CD14-positive monocyte (primary cell): ENCODE results near the gene ABCA3. TPM values are rescaled to one million over a fixed set of nuclear protein-coding genes. Genes with fewer than 3 reads are reported as not detected.
A peak's percentile ranks its signal among the peaks of the same experiment; 100 is the strongest.

Experiments
- DNase-seq, 3 donors: peaks; one replicate each; pipeline ENCODE4 v3.0.0-alpha.2; 2011 to 2022
- H2AFZ ChIP-seq: 2 replicates; pipeline ENCODE4 v1.6.0; 2012; ENCODE audit warnings: mild to moderate bottlenecking, low read depth, low read length, inconsistent platforms; ENCODE audit not compliant: insufficient read depth, poor library complexity, severe bottlenecking
- H3K27ac ChIP-seq, 2 donors: 1 replicate in 1 of 2; 2 replicates in 1 of 2; pipeline ENCODE4 v1.5.1; 2012 to 2013; ENCODE audit warnings: low read length in 2 of 2, control low read depth in 1 of 2, inconsistent platforms in 1 of 2, low read depth in 1 of 2, mild to moderate bottlenecking in 1 of 2
- H3K27me3 ChIP-seq, 2 donors: one replicate each; pipeline versions ENCODE4 v1.6.0 to v1.6.1; 2011 to 2013; ENCODE audit warnings: low read length in 2 of 2; ENCODE audit not compliant: control insufficient read depth in 2 of 2, insufficient read depth in 2 of 2
- H3K36me3 ChIP-seq, 2 donors: replicated peaks in 1 of 2; 1 replicate in 1 of 2; 2 replicates in 1 of 2; pipeline versions ENCODE4 v1.5.1 to v1.6.1; 2012 to 2013; ENCODE audit warnings: low read length in 2 of 2, control low read depth in 1 of 2, inconsistent platforms in 1 of 2, mild to moderate bottlenecking in 1 of 2; ENCODE audit not compliant: insufficient read depth in 2 of 2, control insufficient read depth in 1 of 2
- H3K4me1 ChIP-seq, 2 donors: 1 replicate in 1 of 2; 2 replicates in 1 of 2; pipeline versions ENCODE4 v1.5.1 to v1.6.1; 2012 to 2013; ENCODE audit warnings: low read length in 2 of 2, control low read depth in 1 of 2, inconsistent platforms in 1 of 2, mild to moderate bottlenecking in 1 of 2, moderate library complexity in 1 of 2; ENCODE audit not compliant: insufficient read depth in 2 of 2, control insufficient read depth in 1 of 2
- H3K4me2 ChIP-seq: replicated peaks from 2 replicates; pipeline ENCODE3; 2012; ENCODE audit warnings: low read length, moderate library complexity, mild to moderate bottlenecking; ENCODE audit not compliant: poor library complexity, severe bottlenecking; ENCODE audit errors: extremely low read depth
- H3K4me3 ChIP-seq, 3 experiments: fragments of 200-600 bp in 1 of 3; sonication (generic) in 1 of 3; replicated peaks in 1 of 3; 1 replicate in 2 of 3; 2 replicates in 1 of 3; pipeline ENCODE4 v1.5.1; 2011 to 2013; ENCODE audit warnings: low read length in 3 of 3, mild to moderate bottlenecking in 3 of 3, control low read depth in 2 of 3, low read depth in 2 of 3, inconsistent platforms in 1 of 3, moderate library complexity in 1 of 3
- H3K79me2 ChIP-seq: 2 replicates; pipeline ENCODE4 v1.6.0; 2012; ENCODE audit warnings: mild to moderate bottlenecking, control low read depth, inconsistent platforms, low read length, moderate library complexity; ENCODE audit not compliant: insufficient read depth
- H3K9ac ChIP-seq: 2 replicates; pipeline ENCODE4 v1.6.0; 2017; ENCODE audit warnings: low read length, mild to moderate bottlenecking; ENCODE audit not compliant: insufficient read depth, poor library complexity, severe bottlenecking
- H3K9me3 ChIP-seq, 2 donors: replicated peaks in 1 of 2; 1 replicate in 1 of 2; 2 replicates in 1 of 2; pipeline versions ENCODE4 v1.5.1 to v1.6.1; 2012 to 2013; ENCODE audit warnings: low read length in 2 of 2, control low read depth in 1 of 2; ENCODE audit not compliant: control insufficient read depth in 1 of 2, insufficient read depth in 1 of 2
- H4K20me1 ChIP-seq: 2 replicates; pipeline ENCODE4 v1.6.0; 2012; ENCODE audit warnings: mild to moderate bottlenecking, low read length, control low read depth, moderate library complexity; ENCODE audit not compliant: insufficient read depth
- H3K27ac Mint-ChIP-seq, 7 donors: one replicate each; pipeline ENCODE4 v1.8.0; 2020; ENCODE audit warnings: mild to moderate bottlenecking in 7 of 7, mixed read lengths in 7 of 7, moderate library complexity in 6 of 7, inconsistent platforms in 2 of 7
- H3K27me3 Mint-ChIP-seq, 3 donors: one replicate each; pipeline ENCODE4 v1.8.0; 2021 to 2022; ENCODE audit warnings: low read depth in 3 of 3, mild to moderate bottlenecking in 3 of 3, mixed read lengths in 3 of 3, moderate library complexity in 3 of 3, inconsistent platforms in 1 of 3
- H3K36me3 Mint-ChIP-seq, 2 donors: one replicate each; pipeline ENCODE4 v1.8.0; 2020; ENCODE audit warnings: mixed read lengths in 2 of 2, inconsistent platforms in 1 of 2, mild to moderate bottlenecking in 1 of 2
- H3K4me1 Mint-ChIP-seq: one replicate; pipeline ENCODE4 v1.8.0; 2020; ENCODE audit warnings: mild to moderate bottlenecking, mixed read lengths
- H3K4me3 Mint-ChIP-seq, 2 donors: one replicate each; pipeline ENCODE4 v1.8.0; 2020; ENCODE audit warnings: mild to moderate bottlenecking in 2 of 2, mixed read lengths in 2 of 2, moderate library complexity in 1 of 2
- H3K9me3 Mint-ChIP-seq, 7 donors: one replicate each; pipeline ENCODE4 v1.8.0; 2020 to 2022; ENCODE audit warnings: mixed read lengths in 7 of 7, mild to moderate bottlenecking in 6 of 7, moderate library complexity in 6 of 7, inconsistent platforms in 2 of 7
- CTCF ChIP-seq: fragments of 200-600 bp; IDR thresholded peaks from one replicate; pipeline ENCODE4 v1.8.0; 2022; ENCODE audit warnings: antibody characterized with exemption, mild to moderate bottlenecking
- WGBS: methylation state at CpG from one replicate; pipeline ENCODE4 v1.1.5; 2013; ENCODE audit warnings: missing lambda C conversion rate; ENCODE audit not compliant: insufficient coverage; 5-methylcytosine and 5-hydroxymethylcytosine counted together
- intact Hi-C, 2 donors: fragments of 100-400 bp; cut with micrococcal nuclease; formaldehyde crosslinking; loops; one replicate each; pipeline versions ENCODE4 v1.15.0 to v1.15.1; 2023
- polyA plus RNA-seq, 3 donors: library from polyadenylated mRNA; depleted of rRNA in 1 of 3; unstranded in 2 of 3; stranded (reverse) in 1 of 3; fragments of 300-500 nt in 2 of 3; fragments of >200 nt in 1 of 3; fragmentation: Illumina TruSeq in 2 of 3; gene quantifications; 1 replicate in 2 of 3; 2 replicates in 1 of 3; pipeline ENCODE4 v1.2.3, GENCODE V29; 2012 to 2021

Gene ABCA3
- polyA plus RNA-seq, 3 donors, result 0.06 to 1.2 (median 0.68) TPM

- Histone ChIP-seq H4K20me1 (no peaks in the 10 kb centered on the region), H3K4me3 (no peak overlapping the region), H3K4me1 (no peaks in the 10 kb centered on the region), H3K9me3 (no peaks in the 10 kb centered on the region), H2AFZ (no peak overlapping the region), H3K79me2 (no peaks in the 10 kb centered on the region), H3K36me3 (no peaks in the 10 kb centered on the region), H3K27ac (no peak overlapping the region), H3K4me2 (no peak overlapping the region), H3K9ac (no peak overlapping the region), H3K27me3 (no peaks in the 10 kb centered on the region)
- H3K4me1 Mint-ChIP-seq, result no peaks in the 10 kb centered on the region
- H3K27ac Mint-ChIP-seq, result peak overlapping the region in 1 of 7 donors; percentile 46
- WGBS, result 95% methylated on average over 35 of the region's 35 CpGs
- peaks cover 0 to 9% (median 2%) of the 10 kb centered on the region in 3 donors for H3K27me3 Mint-ChIP-seq
- intact Hi-C loops, result no loop called here
- TF ChIP-seq CTCF, result no peak
- H3K9me3 Mint-ChIP-seq, result no peaks in the 10 kb centered on the region
- H3K36me3 Mint-ChIP-seq, result no peaks in the 10 kb centered on the region
- no peak for DNase-seq
- H3K4me3 Mint-ChIP-seq, result no peak overlapping the region
Observed at GRCh38 chr16:2287916-2288547, 52.5 kb downstream of the ABCA3 start.

- 89% methylated on average over 11 of the region's 17 CpGs for WGBS
- no peaks in the 10 kb centered on the region for H3K9me3 Mint-ChIP-seq
- intact Hi-C loops, result no loop called here
Observed at GRCh38 chr16:2286550-2286949, 54.0 kb downstream of the ABCA3 start.

More at GRCh38 chr16:2286550-2286949, 54.0 kb downstream of the ABCA3 start:
- Mint-ChIP-seq H3K4me3 (no peak overlapping the region), H3K27ac (no peak overlapping the region), H3K36me3 (no peaks in the 10 kb centered on the region), H3K4me1 (no peaks in the 10 kb centered on the region), H3K27me3 (peaks cover 0 to 9% (median 2%) of the 10 kb centered on the region in 3 donors)
- Histone ChIP-seq H4K20me1 (no peaks in the 10 kb centered on the region), H3K4me2 (no peak overlapping the region), H3K79me2 (no peaks in the 10 kb centered on the region), H3K27me3 (no peaks in the 10 kb centered on the region), H3K9me3 (no peaks in the 10 kb centered on the region), H2AFZ (no peak overlapping the region), H3K27ac (no peak overlapping the region), H3K36me3 (no peaks in the 10 kb centered on the region), H3K9ac (no peak overlapping the region), H3K4me3 (no peak overlapping the region), H3K4me1 (no peaks in the 10 kb centered on the region)
- TF ChIP-seq CTCF, result no peak
- no peak for DNase-seq
